Kidney tubule cell (primary cell): ENCODE results near the gene CLDN34.

Experiments
- DNase-seq: peaks from one replicate; pipeline ENCODE4 v3.0.0-alpha.2; 2018; ENCODE audit warnings: low spot score

CLDN34 gene

GRCh38 chrX:9966775-9967408, at the start of gene CLDN34:
Gene CLDN34 (plus strand): TSS chrX:9967358. CDS start chrX:9967358, 0 bp downstream.
- DNase-seq: no peak

GRCh38 chrX:9917861-9918260, 49.3 kb upstream of the CLDN34 start:
- no peak for DNase-seq

- peak; percentile 45 for DNase-seq
Measured at GRCh38 chrX:9919632-9920172, 47.5 kb upstream of the CLDN34 start.

GRCh38 chrX:9921407-9921806, 45.8 kb upstream of the CLDN34 start:
- DNase-seq: no peak

- DNase-seq: no peak
Measured at GRCh38 chrX:9923357-9923756, 43.8 kb upstream of the CLDN34 start.

GRCh38 chrX:9926002-9926401, 41.2 kb upstream of the CLDN34 start:
- DNase-seq: no peak

GRCh38 chrX:9927698-9928482, 39.3 kb upstream of the CLDN34 start:
- DNase-seq: no peak

- no peak for DNase-seq
Measured at GRCh38 chrX:9935436-9935835, 31.7 kb upstream of the CLDN34 start.

- DNase-seq: no peak
Measured at GRCh38 chrX:9937761-9938160, 29.4 kb upstream of the CLDN34 start.

- DNase-seq: no peak
Measured at GRCh38 chrX:9938516-9938915, 28.6 kb upstream of the CLDN34 start.

- peak; percentile 80 for DNase-seq
Measured at GRCh38 chrX:9940421-9940820, 26.7 kb upstream of the CLDN34 start.

GRCh38 chrX:9942086-9942485, 25.1 kb upstream of the CLDN34 start:
- no peak for DNase-seq

GRCh38 chrX:9943420-9943819, 23.7 kb upstream of the CLDN34 start:
- DNase-seq: no peak

GRCh38 chrX:9947131-9947794, 19.9 kb upstream of the CLDN34 start:
- no peak for DNase-seq

- peak; percentile 8 for DNase-seq
Measured at GRCh38 chrX:9948406-9948805, 18.8 kb upstream of the CLDN34 start.

- DNase-seq: no peak
Measured at GRCh38 chrX:9952300-9952699, 14.9 kb upstream of the CLDN34 start.

- DNase-seq: no peak
Measured at GRCh38 chrX:9953396-9953795, 13.8 kb upstream of the CLDN34 start.

- DNase-seq: no peak
Measured at GRCh38 chrX:9955506-9955905, 11.7 kb upstream of the CLDN34 start.

- no peak for DNase-seq
Measured at GRCh38 chrX:9957743-9958142, 9.4 kb upstream of the CLDN34 start.

- no peak for DNase-seq
Measured at GRCh38 chrX:9958183-9958582, 9.0 kb upstream of the CLDN34 start.

- no peak for DNase-seq
Measured at GRCh38 chrX:9961750-9962149, 5.4 kb upstream of the CLDN34 start.

GRCh38 chrX:9977635-9978034, 10.5 kb downstream of the CLDN34 start:
- no peak for DNase-seq

GRCh38 chrX:9980401-9980800, 13.2 kb downstream of the CLDN34 start:
- DNase-seq: no peak
